ENCODE results near the gene RIMKLA. TPM values are rescaled to one million over a fixed set of nuclear protein-coding genes. Genes with fewer than 3 reads are reported as not detected.

The RIMKLA gene
- total and polyA plus RNA-seq, 10 of the 15 experiments (the other 5 are each of a cell fraction or from before 2014, with no cell fraction given) = 0.01 to 0.52 (median 0.08) TPM

DNA sequence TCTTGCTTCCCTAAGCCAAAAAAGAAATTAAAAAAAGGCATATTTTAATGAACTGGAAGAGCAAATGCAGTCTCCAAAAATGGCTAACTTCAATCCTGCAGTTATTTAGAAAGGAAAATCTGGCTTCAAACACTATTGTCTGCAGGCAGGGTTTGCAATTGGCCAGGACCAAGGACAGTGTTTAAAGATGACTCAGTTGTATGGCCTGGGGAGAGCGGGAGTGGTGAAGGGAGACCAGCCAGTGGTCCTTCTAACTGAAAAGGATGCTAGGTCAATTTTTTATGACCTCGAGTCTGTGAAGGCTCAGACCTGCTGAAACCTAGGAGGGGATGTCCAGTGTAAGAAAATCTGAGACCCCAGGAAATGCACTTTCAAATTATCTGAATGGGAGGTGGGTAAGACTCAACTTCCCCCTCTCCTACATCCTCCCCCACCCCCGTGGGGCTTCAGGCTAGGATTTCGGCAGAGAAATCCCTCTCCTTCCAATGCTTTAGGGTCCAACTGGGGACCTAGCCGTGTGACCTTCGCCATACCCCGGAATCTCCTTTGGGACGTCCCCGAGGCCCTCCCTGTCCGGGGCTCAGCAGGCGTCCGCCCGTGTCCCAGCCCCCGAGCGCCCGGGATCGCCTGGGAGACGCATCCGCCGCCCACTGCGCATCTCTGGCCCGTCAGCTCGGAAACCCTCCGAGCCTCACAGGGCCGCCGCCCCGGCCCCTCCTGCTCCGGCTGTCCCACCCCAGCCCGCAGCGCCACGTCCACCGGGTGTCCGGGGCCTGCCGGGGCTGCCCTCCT, 602 bp upstream of the RIMKLA start:
- ATAC-seq (peak; percentile 36), FAIRE-seq (no peak), DNase-seq (ENCODE audit: low read depth, low spot score) (no peak)
- H3K4me3 ChIP-seq = peak overlapping the region; percentile 72
- H3K79me2 ChIP-seq (ENCODE audit: control insufficient read depth, insufficient read depth, low read length) = no peaks in the 10 kb centered on the region
- intact Hi-C loops (cut with micrococcal nuclease; ENCODE audit: unreplicated experiment) = no loop called here
- H2AFZ ChIP-seq (ENCODE audit: control insufficient read depth, low read depth, low read length) = peak overlapping the region; percentile 63; the same call in 1 of the 2 replicates
- ChIA-PET RAD21 (ENCODE audit: unreplicated experiment) (no interaction called here), SMC1A (ENCODE audit: uncharacterized antibody, unreplicated experiment) (no interaction called here), CTCF (no interaction called here), POLR2A (no interaction called here)
- H3K9ac ChIP-seq (ENCODE audit: control insufficient read depth, insufficient read depth, low read length) = no peak overlapping the region
- TF ChIP-seq, protein P1, sequence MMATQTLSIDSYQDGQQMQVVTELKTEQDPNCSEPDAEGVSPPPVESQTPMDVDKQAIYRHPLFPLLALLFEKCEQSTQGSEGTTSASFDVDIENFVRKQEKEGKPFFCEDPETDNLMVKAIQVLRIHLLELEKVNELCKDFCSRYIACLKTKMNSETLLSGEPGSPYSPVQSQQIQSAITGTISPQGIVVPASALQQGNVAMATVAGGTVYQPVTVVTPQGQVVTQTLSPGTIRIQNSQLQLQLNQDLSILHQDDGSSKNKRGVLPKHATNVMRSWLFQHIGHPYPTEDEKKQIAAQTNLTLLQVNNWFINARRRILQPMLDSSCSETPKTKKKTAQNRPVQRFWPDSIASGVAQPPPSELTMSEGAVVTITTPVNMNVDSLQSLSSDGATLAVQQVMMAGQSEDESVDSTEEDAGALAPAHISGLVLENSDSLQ (IDR thresholded peaks at IDR 0.05) = no peak
- TF ChIP-seq NRF1 (conservative IDR thresholded peaks at IDR 0.05; ENCODE audit: low read depth, low read length) (no peak), ASH2L (IDR thresholded peaks at IDR 0.05; ENCODE audit: borderline replicate concordance, low read depth) (no peak), PAX8 (IDR thresholded peaks at IDR 0.05) (no peak), POLR2AphosphoS5 (IDR thresholded peaks at IDR 0.05; ENCODE audit: low read length) (no peak), LARP7 (IDR thresholded peaks at IDR 0.05) (no peak), SIN3A (IDR thresholded peaks at IDR 0.05; ENCODE audit: low read depth, low read length) (no peak), SIX5 (IDR thresholded peaks at IDR 0.05; ENCODE audit: low read depth, low read length, severe bottlenecking) (no peak), MYC (IDR thresholded peaks at IDR 0.05; ENCODE audit: insufficient read depth, insufficient read length, insufficient replicate concordance, low read length, severe bottlenecking) (no peak), GABPA (IDR thresholded peaks at IDR 0.05; ENCODE audit: low read depth) (no peak), CBX3 (IDR thresholded peaks at IDR 0.05; ENCODE audit: borderline replicate concordance, low read depth) (no peak), E2F4 (IDR thresholded peaks at IDR 0.05; ENCODE audit: low read depth, low read length) (no peak), IKZF1 (conservative IDR thresholded peaks at IDR 0.05) (0 out of 2 replicates have a peak, but pooled peaks have one; percentile 6), BCL11A (IDR thresholded peaks at IDR 0.05; ENCODE audit: low read depth, low read length) (no peak), POLR2A (IDR thresholded peaks at IDR 0.05; ENCODE audit: low read depth, low read length) (no peak), TAF1 (IDR thresholded peaks at IDR 0.05; ENCODE audit: borderline replicate concordance, low read depth, low read length) (no peak)
- TF ChIP-seq, protein P2, sequence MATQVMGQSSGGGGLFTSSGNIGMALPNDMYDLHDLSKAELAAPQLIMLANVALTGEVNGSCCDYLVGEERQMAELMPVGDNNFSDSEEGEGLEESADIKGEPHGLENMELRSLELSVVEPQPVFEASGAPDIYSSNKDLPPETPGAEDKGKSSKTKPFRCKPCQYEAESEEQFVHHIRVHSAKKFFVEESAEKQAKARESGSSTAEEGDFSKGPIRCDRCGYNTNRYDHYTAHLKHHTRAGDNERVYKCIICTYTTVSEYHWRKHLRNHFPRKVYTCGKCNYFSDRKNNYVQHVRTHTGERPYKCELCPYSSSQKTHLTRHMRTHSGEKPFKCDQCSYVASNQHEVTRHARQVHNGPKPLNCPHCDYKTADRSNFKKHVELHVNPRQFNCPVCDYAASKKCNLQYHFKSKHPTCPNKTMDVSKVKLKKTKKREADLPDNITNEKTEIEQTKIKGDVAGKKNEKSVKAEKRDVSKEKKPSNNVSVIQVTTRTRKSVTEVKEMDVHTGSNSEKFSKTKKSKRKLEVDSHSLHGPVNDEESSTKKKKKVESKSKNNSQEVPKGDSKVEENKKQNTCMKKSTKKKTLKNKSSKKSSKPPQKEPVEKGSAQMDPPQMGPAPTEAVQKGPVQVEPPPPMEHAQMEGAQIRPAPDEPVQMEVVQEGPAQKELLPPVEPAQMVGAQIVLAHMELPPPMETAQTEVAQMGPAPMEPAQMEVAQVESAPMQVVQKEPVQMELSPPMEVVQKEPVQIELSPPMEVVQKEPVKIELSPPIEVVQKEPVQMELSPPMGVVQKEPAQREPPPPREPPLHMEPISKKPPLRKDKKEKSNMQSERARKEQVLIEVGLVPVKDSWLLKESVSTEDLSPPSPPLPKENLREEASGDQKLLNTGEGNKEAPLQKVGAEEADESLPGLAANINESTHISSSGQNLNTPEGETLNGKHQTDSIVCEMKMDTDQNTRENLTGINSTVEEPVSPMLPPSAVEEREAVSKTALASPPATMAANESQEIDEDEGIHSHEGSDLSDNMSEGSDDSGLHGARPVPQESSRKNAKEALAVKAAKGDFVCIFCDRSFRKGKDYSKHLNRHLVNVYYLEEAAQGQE (IDR thresholded peaks at IDR 0.05; ENCODE audit: low read depth, low read length) = peak; percentile 80
- no peaks in the 10 kb centered on the region for H3K9me3 ChIP-seq (replicated peaks; ENCODE audit: control insufficient read depth, insufficient read depth, low read length)
- no peaks in the 10 kb centered on the region for H4K20me1 ChIP-seq (ENCODE audit: control insufficient read depth, insufficient read depth)
- no peaks in the 10 kb centered on the region for H3K36me3 ChIP-seq (ENCODE audit: control insufficient read depth in 2 of 2, insufficient read depth in 2 of 2, low read length in 1 of 2)
- peak overlapping the region; percentile 95 for H3K4me2 ChIP-seq (ENCODE audit: control insufficient read depth, insufficient read depth)
- BruUV-seq (replicated peaks) = no TSS peak
- H3K27me3 ChIP-seq (replicated peaks in 1 of 2; ENCODE audit: control insufficient read depth in 2 of 2, insufficient read depth in 2 of 2, low read length in 1 of 2) = peaks cover 3 to 6% of the 10 kb centered on the region in 2 experiments; a peak in 2 of 4 replicates
- H3K4me1 ChIP-seq (ENCODE audit: control insufficient read depth, insufficient read depth, low read length) = no peaks in the 10 kb centered on the region
- no peak overlapping the region for H3K27ac ChIP-seq (ENCODE audit: control insufficient read depth, insufficient read depth)
- WGBS (ENCODE audit: insufficient coverage, insufficient replicate concordance, low lambda C conversion rate, missing lambda C conversion rate) = 2% methylated on average over 16 of the region's 34 CpGs
- in situ Hi-C loops (cut with MboI) = no loop called here

All from GM12878 (cell line).